KMS-11 (cell line): ENCODE measurements around the gene BCL7A.

Experiments used
- H2AFZ ChIP-seq: fragments of 200-600 bp; sonication (generic); 2 replicates; pipeline ENCODE4 v1.6.1; 2016; ENCODE audit warnings: antibody characterized with exemption, mixed run types, low read depth
- H3K27ac ChIP-seq: fragments of 200-600 bp; sonication (generic); 2 replicates; pipeline ENCODE4 v1.6.1; 2016; ENCODE audit warnings: mild to moderate bottlenecking, mixed run types
- H3K27me3 ChIP-seq: fragments of 200-600 bp; sonication (generic); 2 replicates; pipeline ENCODE4 v1.6.1; 2017; ENCODE audit warnings: mild to moderate bottlenecking, low read depth, mixed run types, moderate library complexity; ENCODE audit not compliant: insufficient read depth
- H3K36me3 ChIP-seq: fragments of 200-600 bp; sonication (generic); 2 replicates; pipeline ENCODE4 v1.6.1; 2017; ENCODE audit warnings: mild to moderate bottlenecking, mixed run types; ENCODE audit not compliant: insufficient read depth
- H3K4me1 ChIP-seq: fragments of 200-600 bp; sonication (generic); 2 replicates; pipeline ENCODE4 v1.6.1; 2016; ENCODE audit warnings: mild to moderate bottlenecking, low read depth, mixed run types; ENCODE audit not compliant: poor library complexity, severe bottlenecking
- H3K4me2 ChIP-seq: fragments of 200-600 bp; sonication (generic); 2 replicates; pipeline ENCODE4 v1.7.0; 2016; ENCODE audit warnings: mild to moderate bottlenecking, mixed run types
- H3K4me3 ChIP-seq: fragments of 200-600 bp; sonication (generic); IDR thresholded peaks from 2 replicates; pipeline ENCODE4 v1.6.1; 2017; ENCODE audit warnings: low read depth, low read length, mixed read lengths; ENCODE audit not compliant: insufficient read depth
- H3K79me2 ChIP-seq: fragments of 200-600 bp; sonication (generic); 2 replicates; pipeline ENCODE4 v1.6.1; 2016; ENCODE audit warnings: low read depth, mixed run types; ENCODE audit not compliant: insufficient read depth
- H3K9ac ChIP-seq: fragments of 200-600 bp; sonication (generic); 2 replicates; pipeline ENCODE4 v1.6.1; 2016; ENCODE audit warnings: mild to moderate bottlenecking, mixed run types
- H4K20me1 ChIP-seq: fragments of 200-600 bp; sonication (generic); 2 replicates; pipeline ENCODE4 v1.6.1; 2016; ENCODE audit warnings: mild to moderate bottlenecking, mixed run types; ENCODE audit not compliant: insufficient read depth
- CTCF ChIP-seq: fragments of 200-600 bp; sonication (generic); conservative IDR thresholded peaks from 2 replicates; pipeline ENCODE4 v1.6.1; 2017; ENCODE audit warnings: low read depth, mild to moderate bottlenecking, antibody characterized with exemption, low read length, moderate library complexity, mixed read lengths

BCL7A gene

DNA sequence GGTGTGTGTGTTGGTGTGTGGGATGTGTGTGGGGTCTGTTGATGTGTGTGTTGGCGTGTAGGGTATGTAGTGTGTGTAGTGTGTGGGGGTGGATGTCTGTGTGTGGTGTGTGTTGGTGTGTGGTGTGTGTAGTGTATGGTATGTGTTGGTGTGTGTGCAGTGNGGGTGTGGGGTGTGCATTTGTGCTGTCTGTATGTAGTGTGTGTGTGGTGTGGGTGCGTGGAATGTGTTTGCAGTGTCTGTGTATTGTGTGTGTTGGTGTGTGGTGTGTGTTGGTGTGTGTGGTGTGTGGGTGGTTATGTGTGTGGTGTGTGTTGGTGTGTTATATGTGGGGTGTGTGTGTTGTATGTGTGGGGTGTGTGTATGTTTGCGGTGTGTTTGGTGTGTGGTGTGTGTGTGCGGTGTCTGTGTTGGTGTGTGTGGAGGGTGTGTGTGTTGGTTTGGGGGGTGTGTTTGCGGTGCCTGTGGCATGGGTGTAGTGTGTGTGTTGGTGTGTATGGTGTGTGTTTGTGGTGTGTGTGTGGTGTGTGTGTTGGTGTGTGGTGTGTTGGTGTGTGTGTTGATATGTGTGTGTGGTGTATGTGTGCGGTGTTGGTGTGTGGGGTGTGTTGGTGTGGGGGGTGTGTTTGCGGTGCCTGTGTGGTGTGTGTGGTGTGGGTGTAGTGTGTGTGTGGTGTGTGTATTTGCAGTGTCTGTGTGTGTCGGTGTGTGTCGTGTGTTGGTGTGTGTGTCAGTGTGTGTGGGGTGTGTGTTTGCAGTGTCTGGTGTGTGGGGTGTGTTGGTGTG lies 71.6 kb downstream of the BCL7A start:
- Histone ChIP-seq H3K27me3 (no peaks in the 10 kb centered on the region), H3K4me1 (no peaks in the 10 kb centered on the region), H3K36me3 (no peaks in the 10 kb centered on the region), H3K4me3 (no peak overlapping the region), H3K9ac (no peak overlapping the region), H3K27ac (no peak overlapping the region), H4K20me1 (no peaks in the 10 kb centered on the region), H3K79me2 (no peaks in the 10 kb centered on the region; the same call in 1 of the 2 replicates), H2AFZ (no peak overlapping the region), H3K4me2 (no peak overlapping the region)
- no peak for TF ChIP-seq CTCF

GRCh38 chr12:122094137-122094734 lies 72.6 kb downstream of the BCL7A start:
- no peak overlapping the region for H2AFZ ChIP-seq
- H3K79me2 ChIP-seq: no peaks in the 10 kb centered on the region; the same call in 1 of the 2 replicates
- TF ChIP-seq CTCF: no peak
- H3K9ac ChIP-seq: no peak overlapping the region
- H4K20me1 ChIP-seq: no peaks in the 10 kb centered on the region
- H3K4me1 ChIP-seq: no peaks in the 10 kb centered on the region
- no peak overlapping the region for H3K4me3 ChIP-seq
- H3K4me2 ChIP-seq: no peak overlapping the region
- no peaks in the 10 kb centered on the region for H3K36me3 ChIP-seq
- no peak overlapping the region for H3K27ac ChIP-seq
- H3K27me3 ChIP-seq: no peaks in the 10 kb centered on the region

DNA sequence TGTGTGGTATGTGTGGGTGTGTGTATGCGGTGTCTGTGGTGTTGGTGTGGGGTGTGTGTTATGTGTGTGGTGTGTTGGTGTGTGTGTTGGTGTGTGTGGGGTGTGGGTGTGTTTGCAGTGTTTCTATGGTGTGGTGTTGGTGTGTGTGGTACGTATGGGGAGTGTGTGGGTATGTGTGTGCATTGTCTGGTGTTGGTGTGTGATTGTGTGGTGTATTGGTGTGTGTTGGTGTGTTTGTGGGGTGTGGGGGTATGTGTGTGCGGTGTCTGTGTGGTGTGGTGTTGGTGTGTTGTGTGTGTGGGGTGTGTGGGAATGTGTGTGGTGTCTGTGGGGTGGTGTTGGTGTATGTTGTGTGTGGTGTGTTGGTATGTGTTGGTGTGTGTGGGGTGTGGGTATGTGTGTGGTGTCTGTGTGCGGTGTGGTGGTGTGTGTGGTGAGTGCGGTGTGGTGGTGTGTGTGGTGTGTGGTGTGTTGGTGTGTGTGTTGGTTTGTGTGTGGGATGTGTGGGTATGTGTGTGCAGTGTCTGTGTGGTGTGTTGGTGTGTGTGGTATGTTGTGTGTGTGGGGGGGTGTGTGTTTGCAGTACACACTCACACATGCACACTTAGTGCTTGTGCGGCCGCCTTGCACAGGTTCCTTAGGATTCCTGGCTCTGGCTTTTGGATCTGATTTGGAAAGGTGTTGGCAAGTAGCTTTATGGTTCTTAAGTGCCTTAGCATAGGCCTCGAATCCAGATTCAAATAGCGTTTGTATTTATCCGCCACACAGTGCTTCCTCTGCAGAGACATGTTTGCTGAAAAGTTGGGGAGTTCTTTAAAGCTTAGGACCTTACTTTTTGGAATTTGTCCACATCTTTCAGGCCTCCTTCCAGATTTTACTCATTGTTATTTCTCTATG lies 73.3 kb downstream of the BCL7A start:
- TF ChIP-seq CTCF: no peak
- H2AFZ ChIP-seq: no peak overlapping the region
- H3K27ac ChIP-seq: no peak overlapping the region
- H3K9ac ChIP-seq: no peak overlapping the region
- no peaks in the 10 kb centered on the region for H4K20me1 ChIP-seq
- no peaks in the 10 kb centered on the region for H3K27me3 ChIP-seq
- no peak overlapping the region for H3K4me3 ChIP-seq
- no peaks in the 10 kb centered on the region for H3K36me3 ChIP-seq
- H3K79me2 ChIP-seq: no peaks in the 10 kb centered on the region; the same call in 1 of the 2 replicates
- no peak overlapping the region for H3K4me2 ChIP-seq
- no peaks in the 10 kb centered on the region for H3K4me1 ChIP-seq

GRCh38 chr12:122096014-122096413 lies 74.3 kb downstream of the BCL7A start:
- no peak overlapping the region for H3K27ac ChIP-seq
- H3K36me3 ChIP-seq: no peaks in the 10 kb centered on the region

More at GRCh38 chr12:122096014-122096413, 74.3 kb downstream of the BCL7A start:
- Histone ChIP-seq H3K9ac (no peak overlapping the region), H3K27me3 (no peaks in the 10 kb centered on the region), H3K79me2 (no peaks in the 10 kb centered on the region; the same call in 1 of the 2 replicates), H3K4me2 (no peak overlapping the region), H3K4me3 (no peak overlapping the region), H3K4me1 (no peaks in the 10 kb centered on the region), H4K20me1 (no peaks in the 10 kb centered on the region), H2AFZ (no peak overlapping the region)
- no peak for TF ChIP-seq CTCF
